Neuronal stem cell (in vitro differentiated cells): Measurements from ENCODE around the gene GALNS.

Experiments
- DNase-seq: peaks from one replicate; pipeline ENCODE4 v3.0.0-alpha.2; 2013; ENCODE audit warnings: low spot score
- H2AFZ ChIP-seq: one replicate; pipeline ENCODE4 v1.6.1; 2013; ENCODE audit warnings: mild to moderate bottlenecking, low read length, inconsistent platforms
- H2AK5ac ChIP-seq: 2 replicates; pipeline ENCODE4 v1.6.1; 2013; ENCODE audit warnings: low read depth, mild to moderate bottlenecking, inconsistent platforms, low read length, moderate library complexity, mixed read lengths
- H2BK120ac ChIP-seq: 2 replicates; pipeline ENCODE4 v1.6.1; 2013; ENCODE audit warnings: low read depth, mild to moderate bottlenecking, inconsistent platforms, low read length, moderate library complexity, mixed read lengths
- H2BK12ac ChIP-seq: one replicate; pipeline ENCODE4 v1.6.1; 2013; ENCODE audit warnings: low read length, inconsistent platforms
- H2BK15ac ChIP-seq: 2 replicates; pipeline ENCODE4 v1.6.1; 2013; ENCODE audit warnings: mild to moderate bottlenecking, low read length, inconsistent platforms, mixed read lengths
- H2BK5ac ChIP-seq: one replicate; pipeline ENCODE4 v1.6.1; 2013; ENCODE audit warnings: inconsistent platforms, mild to moderate bottlenecking, low read length, moderate library complexity
- H3K14ac ChIP-seq: one replicate; pipeline ENCODE4 v1.6.1; 2013; ENCODE audit warnings: low read length, inconsistent platforms
- H3K18ac ChIP-seq: 2 replicates; pipeline ENCODE4 v1.6.1; 2013; ENCODE audit warnings: low read length, inconsistent platforms
- H3K23ac ChIP-seq: 2 replicates; pipeline ENCODE4 v1.6.1; 2013; ENCODE audit warnings: low read depth, mild to moderate bottlenecking, mixed read lengths, low read length, inconsistent platforms; ENCODE audit not compliant: poor library complexity
- H3K27ac ChIP-seq: replicated peaks from 3 replicates; pipeline ENCODE4 v1.5.1; 2013; ENCODE audit warnings: low read length, inconsistent platforms
- H3K27me3 ChIP-seq, 3 experiments: 2 replicates each; pipeline ENCODE4 v1.6.1; 2013; ENCODE audit warnings: low read length in 3 of 3, mild to moderate bottlenecking in 2 of 3, inconsistent platforms in 1 of 3, low read depth in 1 of 3, mixed read lengths in 1 of 3, moderate library complexity in 1 of 3; ENCODE audit not compliant: control insufficient read depth in 3 of 3, insufficient read depth in 3 of 3
- H3K36me3 ChIP-seq, 2 donors: replicated peaks in 1 of 2; 2 replicates each; pipeline ENCODE4 v1.6.1; 2013; ENCODE audit warnings: low read length in 2 of 2; ENCODE audit not compliant: control insufficient read depth in 2 of 2, insufficient read depth in 2 of 2
- H3K4ac ChIP-seq: 2 replicates; pipeline ENCODE4 v1.6.1; 2013; ENCODE audit warnings: inconsistent platforms, mild to moderate bottlenecking, low read length, moderate library complexity
- H3K4me1 ChIP-seq, 2 donors: 1 replicate in 1 of 2; 2 replicates in 1 of 2; pipeline ENCODE4 v1.6.1; 2013; ENCODE audit warnings: low read length in 2 of 2, low read depth in 1 of 2; ENCODE audit not compliant: control insufficient read depth in 2 of 2, insufficient read depth in 1 of 2
- H3K4me2 ChIP-seq: one replicate; pipeline ENCODE4 v1.6.1; 2013; ENCODE audit warnings: mild to moderate bottlenecking, low read length, inconsistent platforms; ENCODE audit not compliant: insufficient read depth, poor library complexity, severe bottlenecking
- H3K4me3 ChIP-seq, 2 donors: 2 replicates each; pipeline ENCODE4 v1.5.1; 2013; ENCODE audit warnings: low read length in 2 of 2, mild to moderate bottlenecking in 2 of 2, inconsistent platforms in 1 of 2, moderate library complexity in 1 of 2
- H3K79me1 ChIP-seq: one replicate; pipeline ENCODE4 v1.6.1; 2013; ENCODE audit warnings: low read depth, mild to moderate bottlenecking, inconsistent platforms, low read length, moderate library complexity
- H3K9ac ChIP-seq: one replicate; pipeline ENCODE4 v1.6.1; 2013; ENCODE audit warnings: mild to moderate bottlenecking, low read depth, low read length, inconsistent platforms; ENCODE audit not compliant: poor library complexity
- H3K9me3 ChIP-seq, 2 donors: replicated peaks in 1 of 2; 2 replicates each; pipeline versions ENCODE3 to v1.6.1; 2013; ENCODE audit warnings: low read length in 2 of 2, mild to moderate bottlenecking in 2 of 2, inconsistent platforms in 1 of 2, low read depth in 1 of 2, mixed read lengths in 1 of 2, moderate library complexity in 1 of 2; ENCODE audit not compliant: control insufficient read depth in 2 of 2, insufficient read depth in 1 of 2
- H4K8ac ChIP-seq: one replicate; pipeline ENCODE4 v1.6.1; 2013; ENCODE audit warnings: low read depth, mild to moderate bottlenecking, inconsistent platforms, low read length, moderate library complexity
- H4K91ac ChIP-seq: one replicate; pipeline ENCODE4 v1.6.1; 2013; ENCODE audit warnings: low read length, low read depth, mild to moderate bottlenecking, inconsistent platforms; ENCODE audit not compliant: poor library complexity
- WGBS, 2 donors: extraction: QIAGEN DNeasy Blood & Tissue Kit; methylation state at CpG; one replicate each; pipeline ENCODE4 v1.1.7; 2013; ENCODE audit warnings: missing lambda C conversion rate in 2 of 2, mixed read lengths in 1 of 2; ENCODE audit not compliant: insufficient read length in 2 of 2, insufficient replicate concordance in 1 of 2; ENCODE audit errors: extremely low coverage in 2 of 2; 5-methylcytosine and 5-hydroxymethylcytosine counted together

The GALNS gene

DNA sequence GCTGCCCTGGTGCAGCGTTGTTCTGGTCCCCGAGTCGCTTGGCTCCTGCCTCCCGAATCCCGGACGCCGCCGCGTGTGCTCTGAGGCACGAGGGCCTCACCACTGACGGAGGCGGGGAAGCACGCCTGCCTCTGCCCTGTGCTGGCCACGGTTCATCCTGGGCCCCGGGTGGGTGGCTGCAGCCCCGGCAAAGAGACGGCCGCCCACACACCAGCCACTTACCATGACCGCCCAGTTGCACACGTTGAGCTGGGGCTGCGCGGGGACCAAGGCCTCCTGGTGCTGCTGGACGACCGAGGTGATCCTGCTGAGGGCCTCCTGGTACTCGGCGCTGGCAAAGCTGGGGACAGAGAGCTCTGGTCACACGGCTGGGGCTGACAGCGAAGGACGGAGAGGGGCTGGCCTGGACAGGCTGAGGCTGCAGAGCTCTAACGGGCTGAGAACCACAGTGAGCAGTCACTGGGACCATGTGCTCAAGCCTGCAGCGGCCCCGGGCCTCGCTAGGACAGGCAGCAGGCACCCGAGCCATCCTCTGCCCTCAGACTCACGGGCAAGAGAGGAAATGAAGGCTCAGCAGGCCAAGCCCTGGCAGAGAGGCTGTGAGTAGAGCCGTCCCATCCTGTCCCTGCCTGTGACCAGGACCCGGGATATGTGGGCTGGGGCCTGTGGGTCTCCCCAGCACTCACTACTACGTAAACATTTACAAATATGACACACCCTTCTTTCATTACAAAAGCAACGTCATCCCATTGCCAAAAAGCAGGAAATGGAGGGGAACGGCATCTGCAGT is 38.8 kb downstream of the GALNS start:
- Histone ChIP-seq H3K79me1 (no peaks in the 10 kb centered on the region), H3K14ac (no peak overlapping the region), H3K4me3 (no peak overlapping the region), H2BK12ac (no peak overlapping the region), H3K4me2 (no peak overlapping the region), H3K4ac (no peak overlapping the region), H2BK5ac (no peak overlapping the region), H2AFZ (no peak overlapping the region), H2BK120ac (no peak overlapping the region), H3K27me3 (no peaks in the 10 kb centered on the region), H2BK15ac (no peak overlapping the region), H3K27ac (no peak overlapping the region), H2AK5ac (no peak overlapping the region), H4K8ac (no peak overlapping the region), H3K23ac (peak overlapping the region; percentile 25), H3K18ac (no peak overlapping the region), H4K91ac (no peak overlapping the region), H3K9me3 (no peaks in the 10 kb centered on the region), H3K4me1 (no peaks in the 10 kb centered on the region), H3K9ac (peak overlapping the region; percentile 63), H3K36me3 (no peaks in the 10 kb centered on the region)
- DNase-seq = no peak
- no CpG with 5 or more reads among the region's 40 CpGs for WGBS, 2 donors

DNA sequence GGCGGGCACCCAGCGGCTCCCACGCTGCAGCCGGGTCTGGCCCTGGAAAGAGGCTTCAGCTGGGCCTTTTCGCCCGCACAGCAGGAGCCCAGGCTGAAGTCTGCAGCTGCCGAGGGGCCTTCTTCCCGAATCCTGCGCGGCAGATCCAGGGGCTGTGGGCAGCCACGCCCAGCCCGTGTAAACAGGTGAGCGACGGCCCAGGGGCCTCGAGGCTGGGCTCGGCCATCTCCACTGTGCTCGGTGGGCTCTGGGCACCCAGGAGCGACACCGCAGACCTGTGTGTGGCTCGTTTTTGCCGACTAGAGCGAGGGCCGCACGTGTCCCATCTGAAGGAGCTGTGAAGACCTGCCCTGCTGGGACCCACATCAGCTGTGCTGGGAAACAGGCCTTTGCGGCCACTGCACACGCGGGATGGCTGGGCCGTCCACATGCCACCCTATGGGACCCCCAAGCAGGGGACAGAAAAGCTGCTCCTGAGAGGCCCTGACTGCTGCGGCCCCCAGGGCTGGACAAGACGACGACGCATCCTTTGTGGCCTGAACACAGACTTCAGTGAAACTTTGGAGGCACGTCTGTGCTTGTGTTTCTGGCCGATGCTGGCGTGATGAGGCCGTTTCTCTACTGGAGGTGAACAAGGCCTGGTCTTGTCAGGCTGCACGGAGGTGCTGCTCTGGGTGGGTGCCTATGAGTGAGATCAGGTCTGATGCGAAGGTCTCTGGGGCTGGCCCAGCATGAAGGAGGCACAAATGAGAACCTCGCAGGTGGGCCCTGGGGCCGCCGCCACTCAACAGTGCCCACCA is 39.8 kb downstream of the GALNS start:
- Histone ChIP-seq H4K8ac (peak overlapping the region; percentile 65), H2AK5ac (peak overlapping the region; percentile 90), H2BK15ac (no peak overlapping the region), H4K91ac (peak overlapping the region; percentile 92), H3K4ac (no peak overlapping the region), H3K23ac (peak overlapping the region; percentile 65), H3K9me3 (peaks cover 0 to 7% of the 10 kb centered on the region in 2 donors), H2BK12ac (peak overlapping the region; percentile 58), H3K4me3 (no peak overlapping the region), H3K14ac (no peak overlapping the region), H3K36me3 (no peaks in the 10 kb centered on the region), H3K27me3 (no peaks in the 10 kb centered on the region), H3K79me1 (no peaks in the 10 kb centered on the region), H2BK5ac (peak overlapping the region; percentile 24), H2AFZ (no peak overlapping the region), H3K4me1 (no peaks in the 10 kb centered on the region), H3K9ac (peak overlapping the region; percentile 44), H3K27ac (no peak overlapping the region), H3K4me2 (no peak overlapping the region), H3K18ac (peak overlapping the region; percentile 71), H2BK120ac (no peak overlapping the region)
- no peak for DNase-seq
- WGBS, 2 donors = no CpG with 5 or more reads among the region's 41 CpGs

DNA sequence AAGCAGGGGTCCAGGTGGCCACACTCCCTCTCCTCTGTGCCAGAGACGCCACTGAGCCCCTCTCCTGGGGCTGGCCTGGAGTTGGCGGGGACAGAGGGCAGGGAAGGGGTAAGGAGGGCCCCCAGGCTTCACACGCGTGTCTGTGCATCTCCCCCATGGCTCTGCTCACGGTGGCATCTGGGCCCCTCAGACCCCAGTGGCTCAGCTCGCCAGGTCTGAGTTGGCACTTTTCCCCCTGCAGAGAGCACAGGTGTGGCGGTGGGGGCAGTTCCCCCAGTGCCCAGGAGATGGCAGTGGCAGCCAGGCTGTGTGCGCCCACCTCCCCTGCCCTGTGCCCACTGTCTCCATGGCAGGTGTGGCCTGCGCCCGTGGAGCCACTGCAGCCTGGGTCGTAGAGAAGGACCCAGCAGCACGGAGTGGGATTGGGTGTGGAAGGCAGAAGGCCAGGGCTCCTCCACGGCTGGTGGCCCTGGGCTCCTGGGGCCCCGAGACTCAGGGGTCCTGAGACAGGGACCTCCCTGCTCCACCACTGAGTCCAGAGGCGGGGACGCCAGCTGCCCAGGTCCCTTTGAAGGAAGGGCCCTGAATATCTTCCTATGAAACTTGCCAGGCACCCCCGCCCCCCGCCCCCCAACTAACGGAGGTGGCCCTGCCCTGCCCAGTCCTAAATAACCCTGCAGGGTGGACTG is 40.7 kb downstream of the GALNS start:
- no peaks in the 10 kb centered on the region for H3K27me3 ChIP-seq
- H3K23ac ChIP-seq = peak overlapping the region; percentile 58
- H2AK5ac ChIP-seq = peak overlapping the region; percentile 90
- peaks cover 0 to 8% of the 10 kb centered on the region in 2 donors for H3K9me3 ChIP-seq
- H3K27ac ChIP-seq = no peak overlapping the region
- peak overlapping the region; percentile 64 for H2BK120ac ChIP-seq
- peak overlapping the region; percentile 66 for H4K8ac ChIP-seq
- peak overlapping the region; percentile 11 for H3K18ac ChIP-seq
- peak overlapping the region; percentile 19 for H2BK15ac ChIP-seq
- WGBS, 2 donors = no CpG with 5 or more reads among the region's 19 CpGs
- no peak overlapping the region for H2BK12ac ChIP-seq
- H2BK5ac ChIP-seq = no peak overlapping the region
- no peaks in the 10 kb centered on the region for H3K4me1 ChIP-seq
- no peak overlapping the region for H3K9ac ChIP-seq
- H3K4ac ChIP-seq = no peak overlapping the region
- no peak overlapping the region for H3K14ac ChIP-seq
- no peak overlapping the region for H2AFZ ChIP-seq
- no peak overlapping the region for H4K91ac ChIP-seq
- peaks cover 4% of the 10 kb centered on the region for H3K79me1 ChIP-seq
- DNase-seq = no peak
- no peaks in the 10 kb centered on the region for H3K36me3 ChIP-seq
- H3K4me2 ChIP-seq = no peak overlapping the region
- H3K4me3 ChIP-seq = no peak overlapping the region
